ENCODE results near the gene SMO. TPM values are rescaled to one million over a fixed set of nuclear protein-coding genes. Genes with fewer than 3 reads are reported as not detected.
A peak's percentile ranks its signal among the peaks of the same experiment; 100 is the strongest.

Gene SMO
- total RNA-seq, 6 experiments from 2014 or later: 6.4 to 21.2 (median 12.1) TPM

GRCh38 chr7:129146237-129146979, 42.0 kb upstream of the SMO start:
- TF ChIP-seq POLR2A (IDR thresholded peaks at IDR 0.05) (no peak), CTCF (IDR thresholded peaks at IDR 0.05) (no peak)
- 58% methylated on average over 5 of the region's 8 CpGs for WGBS (ENCODE audit: insufficient coverage, low coverage, low lambda C conversion rate, missing lambda C conversion rate)
- no peak for DNase-seq
- ATAC-seq: no peak
- Histone ChIP-seq H3K9me3 (no peaks in the 10 kb centered on the region), H3K27me3 (no peaks in the 10 kb centered on the region), H3K4me3 (no peak overlapping the region), H3K36me3 (no peaks in the 10 kb centered on the region), H3K4me1 (peaks cover 0 to 5% (median 3%) of the 10 kb centered on the region in 4 donors), H3K27ac (no peak overlapping the region)
- intact Hi-C loops (cut with DNase I): no loop called here

GRCh38 chr7:129147731-129148130, 40.7 kb upstream of the SMO start:
- TF ChIP-seq CTCF (IDR thresholded peaks at IDR 0.05) (no peak), POLR2A (IDR thresholded peaks at IDR 0.05) (no peak)
- Histone ChIP-seq H3K27me3 (no peaks in the 10 kb centered on the region), H3K9me3 (no peaks in the 10 kb centered on the region), H3K4me3 (no peak overlapping the region), H3K27ac (no peak overlapping the region), H3K4me1 (peaks cover 0 to 5% (median 3%) of the 10 kb centered on the region in 4 donors), H3K36me3 (no peaks in the 10 kb centered on the region)
- DNase-seq (no peak), ATAC-seq (no peak)
- 60% methylated on average over 1 of the region's 3 CpGs for WGBS (ENCODE audit: insufficient coverage, low coverage, low lambda C conversion rate, missing lambda C conversion rate)
- intact Hi-C loops (cut with DNase I): no loop called here

- H3K27me3 ChIP-seq: no peaks in the 10 kb centered on the region
These were observed 38.9 kb upstream of the SMO start for GRCh38 chr7:129149511-129149910.

GRCh38 chr7:129150199-129150996, 38.0 kb upstream of the SMO start:
- no peaks in the 10 kb centered on the region for H3K36me3 ChIP-seq
- H3K4me1 ChIP-seq: no peaks in the 10 kb centered on the region
- no peaks in the 10 kb centered on the region for H3K27me3 ChIP-seq
- DNase-seq (no peak), ATAC-seq (peak; percentile 36 to 51 (median 50))
- H3K4me3 ChIP-seq: no peak overlapping the region
- H3K27ac ChIP-seq: no peak overlapping the region
- intact Hi-C loops (cut with DNase I): no loop called here
- H3K9me3 ChIP-seq: no peaks in the 10 kb centered on the region
- no peak for TF ChIP-seq CTCF (IDR thresholded peaks at IDR 0.05)
- TF ChIP-seq POLR2A (IDR thresholded peaks at IDR 0.05): no peak
- 65% methylated on average over 5 of the region's 8 CpGs for WGBS (ENCODE audit: insufficient coverage, low coverage, low lambda C conversion rate, missing lambda C conversion rate)

More at GRCh38 chr7:129149511-129149910, 38.9 kb upstream of the SMO start:
- H3K36me3 ChIP-seq: no peaks in the 10 kb centered on the region
- peak in 1 of 4 donors; percentile 5 for ATAC-seq
- no peaks in the 10 kb centered on the region for H3K9me3 ChIP-seq
- DNase-seq: no peak
- intact Hi-C loops (cut with DNase I): no loop called here
- 93% methylated on average over 6 of the region's 8 CpGs for WGBS (ENCODE audit: insufficient coverage, low coverage, low lambda C conversion rate, missing lambda C conversion rate)
- TF ChIP-seq CTCF (IDR thresholded peaks at IDR 0.05) (no peak), POLR2A (IDR thresholded peaks at IDR 0.05) (no peak)
- H3K27ac ChIP-seq: no peak overlapping the region
- no peak overlapping the region for H3K4me3 ChIP-seq
- H3K4me1 ChIP-seq: no peaks in the 10 kb centered on the region
